HepG2 (cell line): Measurements from ENCODE around the gene ABCC3. TPM values are rescaled to one million over a fixed set of nuclear protein-coding genes. Genes with fewer than 3 reads are reported as not detected.
A peak's percentile ranks its signal among the peaks of the same experiment; 100 is the strongest.

Source experiments
- FOXO4 ChIP-seq: sonication (generic); formaldehyde crosslinking; conservative IDR thresholded peaks from 2 replicates; pipeline ENCODE4 v1.8.1; 2023; ENCODE audit warnings: missing genetic modification reagents
- GLI4 ChIP-seq: sonication (generic); formaldehyde crosslinking; IDR thresholded peaks from 2 replicates; pipeline ENCODE4 v1.5.1; 2020; ENCODE audit warnings: missing genetic modification reagents, mild to moderate bottlenecking, moderate library complexity, borderline replicate concordance
- HBP1 ChIP-seq: IDR thresholded peaks from 2 replicates; pipeline ENCODE4 v1.6.1; 2016; ENCODE audit warnings: low read depth, control low read depth
- SAP130 ChIP-seq: IDR thresholded peaks from 2 replicates; pipeline ENCODE4 v1.6.1; 2016; ENCODE audit warnings: low read depth
- SOX13 ChIP-seq, 3 experiments: fragments of 450-650 bp in 1 of 3; sonication (generic) in 1 of 3; formaldehyde crosslinking in 1 of 3; IDR thresholded peaks in 2 of 3; conservative IDR thresholded peaks in 1 of 3; 2 replicates each; pipeline versions ENCODE4 v1.5.0 to v1.6.1; 2016 to 2020; ENCODE audit warnings: antibody characterized with exemption in 1 of 3, mild to moderate bottlenecking in 1 of 3, missing compliant biosample characterization in 1 of 3, missing genetic modification reagents in 1 of 3, moderate library complexity in 1 of 3
- SRSF1 ChIP-seq: fragments of 200-400 bp; formaldehyde crosslinking; optimal IDR thresholded peaks from 2 replicates; pipeline ENCODE3; 2017; ENCODE audit warnings: mild to moderate bottlenecking, low read depth, low read length, moderate library complexity
- TOPORS ChIP-seq: sonication (generic); formaldehyde crosslinking; IDR thresholded peaks from 2 replicates; pipeline ENCODE4 v1.8.0; 2023; ENCODE audit warnings: mild to moderate bottlenecking, missing genetic modification reagents
- ZNF382 ChIP-seq: sonication (generic); formaldehyde crosslinking; IDR thresholded peaks from 2 replicates; pipeline ENCODE4 v1.5.0; 2020; ENCODE audit warnings: missing genetic modification reagents, mild to moderate bottlenecking, borderline replicate concordance
- ZNF546 ChIP-seq: sonication (generic); formaldehyde crosslinking; conservative IDR thresholded peaks from 2 replicates; pipeline ENCODE4 v1.8.1; 2023; ENCODE audit warnings: mild to moderate bottlenecking, missing genetic modification reagents
- ZNF569 ChIP-seq: sonication (generic); formaldehyde crosslinking; IDR thresholded peaks from 2 replicates; pipeline ENCODE4 v1.5.0; 2020; ENCODE audit warnings: mild to moderate bottlenecking, missing genetic modification reagents, moderate library complexity, borderline replicate concordance
- ZNF605 ChIP-seq: sonication (generic); formaldehyde crosslinking; IDR thresholded peaks from 2 replicates; pipeline ENCODE4 v1.8.0; 2022; ENCODE audit warnings: mild to moderate bottlenecking, missing genetic modification reagents
- ZNF790 ChIP-seq: sonication (generic); formaldehyde crosslinking; IDR thresholded peaks from 2 replicates; pipeline ENCODE4 v1.8.0; 2022; ENCODE audit warnings: missing genetic modification reagents, mild to moderate bottlenecking, borderline replicate concordance
- ZNF839 ChIP-seq: sonication (generic); formaldehyde crosslinking; IDR thresholded peaks from 2 replicates; pipeline ENCODE4 v1.4.0; 2020; ENCODE audit warnings: missing genetic modification reagents, mild to moderate bottlenecking, borderline replicate concordance
- polyA plus RNA-seq, 8 experiments: library from polyadenylated mRNA; depleted of rRNA in 3 of 8; stranded (reverse) in 7 of 8; unstranded in 1 of 8; fragments of >200 nt; fragmentation: Illumina TruSeq in 4 of 8; extraction: Trizol in 4 of 8; gene quantifications; 2 replicates each; pipeline versions ENCODE4 v1.2.1 to v1.2.3, GENCODE V29; 2011 to 2016; ENCODE audit warnings: low read depth in 4 of 8, missing spikeins in 1 of 8, mixed read lengths in 1 of 8; ENCODE audit not compliant: insufficient read depth in 1 of 8
- total RNA-seq, 5 experiments: library from RNA; depleted of rRNA; stranded (reverse); fragments of >200 nt; fragmentation: Illumina TruSeq; extraction: Trizol; gene quantifications; 2 replicates each; pipeline ENCODE4 v1.2.3, GENCODE V29; 2016; ENCODE audit warnings: low read depth in 1 of 5
- TF ChIP-seq, protein P1 (sequence below): sonication (generic); formaldehyde crosslinking; IDR thresholded peaks from 2 replicates; pipeline ENCODE4 v1.4.0; 2020; ENCODE audit warnings: low read depth, missing genetic modification reagents

The ABCC3 gene
- total and polyA plus RNA-seq, 2 of the 13 experiments (the other 11 are each of a cell fraction or from before 2014, with no cell fraction given): 25.2 to 50.7 TPM

GRCh38 chr17:50642722-50643656 is 8.3 kb downstream of the ABCC3 start (continued):
- TF ChIP-seq SOX13 (IDR thresholded peaks at IDR 0.05) (no peak), SOX13 (CRISPR knock-in tag; conservative IDR thresholded peaks at IDR 0.05 in 1 of 2, IDR thresholded peaks at IDR 0.05 in 1 of 2) (peak in 1 of 2 experiments; percentile 57; a peak in 2 of 4 replicates), TOPORS (CRISPR knock-in tag) (no peak), SRSF1 (no peak), SAP130 (CRISPR knock-in tag) (peak; percentile 39), ZNF790 (CRISPR knock-in tag) (no peak), HBP1 (CRISPR knock-in tag) (no peak), ZNF546 (no peak), FOXO4 (CRISPR knock-in tag) (no peak), ZNF569 (CRISPR knock-in tag) (no peak), ZNF605 (CRISPR knock-in tag) (no peak), ZNF839 (CRISPR knock-in tag) (no peak), GLI4 (CRISPR knock-in tag) (no peak), ZNF382 (CRISPR knock-in tag) (no peak)
- TF ChIP-seq, protein P1, sequence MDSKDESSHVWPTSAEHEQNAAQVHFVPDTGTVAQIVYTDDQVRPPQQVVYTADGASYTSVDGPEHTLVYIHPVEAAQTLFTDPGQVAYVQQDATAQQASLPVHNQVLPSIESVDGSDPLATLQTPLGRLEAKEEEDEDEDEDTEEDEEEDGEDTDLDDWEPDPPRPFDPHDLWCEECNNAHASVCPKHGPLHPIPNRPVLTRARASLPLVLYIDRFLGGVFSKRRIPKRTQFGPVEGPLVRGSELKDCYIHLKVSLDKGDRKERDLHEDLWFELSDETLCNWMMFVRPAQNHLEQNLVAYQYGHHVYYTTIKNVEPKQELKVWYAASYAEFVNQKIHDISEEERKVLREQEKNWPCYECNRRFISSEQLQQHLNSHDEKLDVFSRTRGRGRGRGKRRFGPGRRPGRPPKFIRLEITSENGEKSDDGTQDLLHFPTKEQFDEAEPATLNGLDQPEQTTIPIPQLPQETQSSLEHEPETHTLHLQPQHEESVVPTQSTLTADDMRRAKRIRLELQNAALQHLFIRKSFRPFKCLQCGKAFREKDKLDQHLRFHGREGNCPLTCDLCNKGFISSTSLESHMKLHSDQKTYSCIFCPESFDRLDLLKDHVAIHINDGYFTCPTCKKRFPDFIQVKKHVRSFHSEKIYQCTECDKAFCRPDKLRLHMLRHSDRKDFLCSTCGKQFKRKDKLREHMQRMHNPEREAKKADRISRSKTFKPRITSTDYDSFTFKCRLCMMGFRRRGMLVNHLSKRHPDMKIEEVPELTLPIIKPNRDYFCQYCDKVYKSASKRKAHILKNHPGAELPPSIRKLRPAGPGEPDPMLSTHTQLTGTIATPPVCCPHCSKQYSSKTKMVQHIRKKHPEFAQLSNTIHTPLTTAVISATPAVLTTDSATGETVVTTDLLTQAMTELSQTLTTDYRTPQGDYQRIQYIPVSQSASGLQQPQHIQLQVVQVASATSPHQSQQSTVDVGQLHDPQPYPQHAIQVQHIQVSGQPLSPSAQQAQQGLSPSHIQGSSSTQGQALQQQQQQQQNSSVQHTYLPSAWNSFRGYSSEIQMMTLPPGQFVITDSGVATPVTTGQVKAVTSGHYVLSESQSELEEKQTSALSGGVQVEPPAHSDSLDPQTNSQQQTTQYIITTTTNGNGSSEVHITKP: no peak
